Activated CD8-positive, alpha-beta T cell treated with anti-CD3 and anti-CD28 coated beads, Interleukin-2, amount 10 ng/mL, durations not matched to agents 7 days and 5 days (primary cell): ENCODE results near the gene OR5AU1. TPM values are rescaled to one million over a fixed set of nuclear protein-coding genes. Genes with fewer than 3 reads are reported as not detected.

Experiments
- ATAC-seq: fragments of 150-1000 bp; cut with Tn5 transposase; one replicate; pipeline ENCODE4 v1.10.0; 2021; ENCODE audit warnings: moderate library complexity
- CTCF ChIA-PET: fragments of 350-600 bp; sonication (Branson Sonifier 250); formaldehyde crosslinking; loops from one replicate; lab custom pipeline; 2021; ENCODE audit warnings: antibody characterized with exemption; lab: Charles Lee
- POLR2A ChIA-PET: fragments of 350-600 bp; sonication (Branson Sonifier 250); formaldehyde crosslinking; loops from one replicate; lab custom pipeline; 2021; ENCODE audit warnings: antibody characterized with exemption; lab: Charles Lee
- DNase-seq: peaks from one replicate; pipeline ENCODE4 v3.0.0-alpha.2; 2020
- H3K27ac Mint-ChIP-seq: one replicate; pipeline ENCODE4 v1.8.0; 2021; ENCODE audit warnings: mild to moderate bottlenecking, mixed read lengths
- H3K27me3 Mint-ChIP-seq: one replicate; pipeline ENCODE4 v1.8.0; 2021; ENCODE audit warnings: low read depth, mixed read lengths
- H3K36me3 Mint-ChIP-seq: one replicate; pipeline ENCODE4 v1.8.0; 2021; ENCODE audit warnings: low read depth, mixed read lengths
- H3K4me1 Mint-ChIP-seq: one replicate; pipeline ENCODE4 v1.8.0; 2021; ENCODE audit warnings: low read depth, mixed read lengths
- H3K4me3 Mint-ChIP-seq: one replicate; pipeline ENCODE4 v1.8.0; 2021; ENCODE audit warnings: mild to moderate bottlenecking, mixed read lengths
- H3K9me3 Mint-ChIP-seq: one replicate; pipeline ENCODE4 v1.8.0; 2022; ENCODE audit warnings: mixed read lengths; ENCODE audit not compliant: insufficient read depth
- total RNA-seq, 2 experiments: library from RNA; stranded (reverse); gene quantifications; one replicate each; pipeline ENCODE4 v1.2.3, GENCODE V29; 2021

OR5AU1 gene
- total RNA-seq, 2 experiments from 2014 or later = not detected

- ChIA-PET POLR2A (no interaction called here), CTCF (no interaction called here)
- H3K4me3 Mint-ChIP-seq = no peak overlapping the region
- H3K9me3 Mint-ChIP-seq = peaks cover 7% of the 10 kb centered on the region
- no peak overlapping the region for H3K27ac Mint-ChIP-seq
- peaks cover 2% of the 10 kb centered on the region for H3K4me1 Mint-ChIP-seq
- DNase-seq (no peak), ATAC-seq (no peak)
- H3K36me3 Mint-ChIP-seq = peaks cover 6% of the 10 kb centered on the region
- H3K27me3 Mint-ChIP-seq = peaks cover 8% of the 10 kb centered on the region
Observed at GRCh38 chr14:21197418-21198205, 41.7 kb upstream of the OR5AU1 start.

GRCh38 chr14:21194597-21194996 is 38.7 kb upstream of the OR5AU1 start:
- Mint-ChIP-seq H3K36me3 (no peaks in the 10 kb centered on the region), H3K27me3 (peaks cover 8% of the 10 kb centered on the region), H3K4me3 (no peak overlapping the region), H3K27ac (no peak overlapping the region), H3K9me3 (peaks cover 7% of the 10 kb centered on the region), H3K4me1 (peaks cover 21% of the 10 kb centered on the region)
- DNase-seq (no peak), ATAC-seq (no peak)
- CTCF ChIA-PET = no interaction called here
- POLR2A ChIA-PET = interaction anchor here (0.5 kb wide), 1 partner anchor 31 kb away, joined by 3 read pairs; no protein-coding TSS in a partner anchor

GRCh38 chr14:21192875-21193535 is 37.1 kb upstream of the OR5AU1 start:
- DNase-seq = no peak
- ATAC-seq = no peak
- peaks cover 8% of the 10 kb centered on the region for H3K27me3 Mint-ChIP-seq
- no peak overlapping the region for H3K4me3 Mint-ChIP-seq
- ChIA-PET POLR2A (interaction anchor here (1.0 kb wide), 2 partner anchors 10 to 164 kb away, joined by 4 read pairs; no protein-coding TSS in a partner anchor), CTCF (interaction anchor here (0.9 kb wide), 1 partner anchor 10 kb away, joined by 4 read pairs; no protein-coding TSS in a partner anchor)
- peaks cover 21% of the 10 kb centered on the region for H3K4me1 Mint-ChIP-seq
- H3K9me3 Mint-ChIP-seq = peaks cover 7% of the 10 kb centered on the region
- no peak overlapping the region for H3K27ac Mint-ChIP-seq
- H3K36me3 Mint-ChIP-seq = no peaks in the 10 kb centered on the region

GRCh38 chr14:21192447-21192822 is 36.6 kb upstream of the OR5AU1 start:
- no peak for DNase-seq
- ATAC-seq = no peak
- Mint-ChIP-seq H3K27me3 (peaks cover 8% of the 10 kb centered on the region), H3K4me3 (peak overlapping the region; percentile 64), H3K27ac (no peak overlapping the region), H3K36me3 (no peaks in the 10 kb centered on the region), H3K9me3 (peaks cover 4% of the 10 kb centered on the region), H3K4me1 (peaks cover 21% of the 10 kb centered on the region)
- POLR2A ChIA-PET = no interaction called here
- CTCF ChIA-PET = interaction anchor here (0.7 to 1.1 kb wide), 2 partner anchors 46 to 88 kb away, joined by 3 read pairs; no protein-coding TSS in a partner anchor

GRCh38 chr14:21191809-21192446 is 36.1 kb upstream of the OR5AU1 start:
- Mint-ChIP-seq H3K4me3 (peak overlapping the region; percentile 64), H3K36me3 (no peaks in the 10 kb centered on the region), H3K27me3 (peaks cover 8% of the 10 kb centered on the region), H3K27ac (peak overlapping the region; percentile 43), H3K4me1 (peaks cover 21% of the 10 kb centered on the region), H3K9me3 (peaks cover under 1% of the 10 kb centered on the region)
- ChIA-PET CTCF (interaction anchor here (0.7 to 1.1 kb wide), 2 partner anchors 46 to 87 kb away, joined by 3 read pairs; no protein-coding TSS in a partner anchor), POLR2A (no interaction called here)
- peak; percentile 99 for ATAC-seq
- DNase-seq = peak; percentile 87

- no peaks in the 10 kb centered on the region for H3K36me3 Mint-ChIP-seq
- H3K27me3 Mint-ChIP-seq = peaks cover 8% of the 10 kb centered on the region
- DNase-seq = no peak
- ATAC-seq = no peak
- H3K27ac Mint-ChIP-seq = peak overlapping the region; percentile 43
- peak overlapping the region; percentile 64 for H3K4me3 Mint-ChIP-seq
- POLR2A ChIA-PET = no interaction called here
- CTCF ChIA-PET = interaction anchor here (1.1 kb wide), 1 partner anchor 87 kb away, joined by 3 read pairs; no protein-coding TSS in a partner anchor
- peaks cover 21% of the 10 kb centered on the region for H3K4me1 Mint-ChIP-seq
- no peaks in the 10 kb centered on the region for H3K9me3 Mint-ChIP-seq
Observed at GRCh38 chr14:21191261-21191808, 35.5 kb upstream of the OR5AU1 start.

GRCh38 chr14:21185491-21185890 is 29.6 kb upstream of the OR5AU1 start:
- no peak overlapping the region for H3K27ac Mint-ChIP-seq
- ATAC-seq = no peak
- POLR2A ChIA-PET = no interaction called here
- peaks cover 7% of the 10 kb centered on the region for H3K27me3 Mint-ChIP-seq
- DNase-seq = no peak
- CTCF ChIA-PET = no interaction called here
- H3K4me3 Mint-ChIP-seq = no peak overlapping the region
- H3K36me3 Mint-ChIP-seq = no peaks in the 10 kb centered on the region
- H3K9me3 Mint-ChIP-seq = no peaks in the 10 kb centered on the region
- no peaks in the 10 kb centered on the region for H3K4me1 Mint-ChIP-seq

- no peak for DNase-seq
- CTCF ChIA-PET = no interaction called here
- POLR2A ChIA-PET = no interaction called here
- H3K4me3 Mint-ChIP-seq = no peak overlapping the region
- ATAC-seq = no peak
- H3K4me1 Mint-ChIP-seq = no peaks in the 10 kb centered on the region
- H3K9me3 Mint-ChIP-seq = no peaks in the 10 kb centered on the region
- H3K36me3 Mint-ChIP-seq = no peaks in the 10 kb centered on the region
- peaks cover 7% of the 10 kb centered on the region for H3K27me3 Mint-ChIP-seq
- H3K27ac Mint-ChIP-seq = no peak overlapping the region
Observed at GRCh38 chr14:21184254-21184653, 28.4 kb upstream of the OR5AU1 start.

GRCh38 chr14:21182166-21182565 is 26.3 kb upstream of the OR5AU1 start:
- no peaks in the 10 kb centered on the region for H3K36me3 Mint-ChIP-seq
- no peak for ATAC-seq
- no peaks in the 10 kb centered on the region for H3K9me3 Mint-ChIP-seq
- no peak for DNase-seq
- ChIA-PET CTCF (no interaction called here), POLR2A (interaction anchor here (0.6 kb wide), 1 partner anchor 20 kb away, joined by 3 read pairs; no protein-coding TSS in a partner anchor)
- no peak overlapping the region for H3K27ac Mint-ChIP-seq
- H3K4me1 Mint-ChIP-seq = no peaks in the 10 kb centered on the region
- peaks cover 12% of the 10 kb centered on the region for H3K27me3 Mint-ChIP-seq
- H3K4me3 Mint-ChIP-seq = no peak overlapping the region

- Mint-ChIP-seq H3K4me3 (no peak overlapping the region), H3K9me3 (no peaks in the 10 kb centered on the region), H3K27me3 (peaks cover 50% of the 10 kb centered on the region), H3K27ac (no peak overlapping the region), H3K4me1 (no peaks in the 10 kb centered on the region), H3K36me3 (no peaks in the 10 kb centered on the region)
- DNase-seq (no peak), ATAC-seq (no peak)
- POLR2A ChIA-PET = no interaction called here
- CTCF ChIA-PET = no interaction called here
Observed at GRCh38 chr14:21171128-21171527, 15.3 kb upstream of the OR5AU1 start.

GRCh38 chr14:21169573-21169972 is 13.7 kb upstream of the OR5AU1 start:
- Mint-ChIP-seq H3K27me3 (peaks cover 52% of the 10 kb centered on the region), H3K4me1 (no peaks in the 10 kb centered on the region), H3K9me3 (no peaks in the 10 kb centered on the region), H3K36me3 (no peaks in the 10 kb centered on the region), H3K27ac (no peak overlapping the region), H3K4me3 (no peak overlapping the region)
- DNase-seq = no peak
- ChIA-PET CTCF (interaction anchor here (1.4 kb wide), 1 partner anchor 154 kb away, joined by 5 read pairs; no protein-coding TSS in a partner anchor), POLR2A (no interaction called here)
- no peak for ATAC-seq
